HUES6 (cell line): Measurements from ENCODE around the gene NEK11.

Experiments
- H3K27ac ChIP-seq: 2 replicates; pipeline ENCODE4 v1.7.0; 2013; ENCODE audit warnings: low read depth, mild to moderate bottlenecking, low read length, inconsistent platforms
- H3K27me3 ChIP-seq: 2 replicates; pipeline ENCODE4 v1.6.1; 2013; ENCODE audit warnings: low read length; ENCODE audit not compliant: control insufficient read depth, insufficient read depth
- H3K36me3 ChIP-seq: 2 replicates; pipeline ENCODE4 v1.6.1; 2013; ENCODE audit warnings: low read length; ENCODE audit not compliant: control insufficient read depth, insufficient read depth
- H3K4me1 ChIP-seq: 2 replicates; pipeline ENCODE4 v1.6.1; 2013; ENCODE audit warnings: low read length; ENCODE audit not compliant: control insufficient read depth, insufficient read depth
- H3K4me3 ChIP-seq: 2 replicates; pipeline ENCODE4 v1.5.1; 2013; ENCODE audit warnings: low read depth, low read length
- H3K9ac ChIP-seq: one replicate; pipeline ENCODE4 v1.6.1; 2013; ENCODE audit warnings: mild to moderate bottlenecking, low read length
- H3K9me3 ChIP-seq: 2 replicates; pipeline ENCODE4 v1.6.1; 2013; ENCODE audit warnings: low read depth, low read length; ENCODE audit not compliant: control insufficient read depth, insufficient read depth

The NEK11 gene

DNA sequence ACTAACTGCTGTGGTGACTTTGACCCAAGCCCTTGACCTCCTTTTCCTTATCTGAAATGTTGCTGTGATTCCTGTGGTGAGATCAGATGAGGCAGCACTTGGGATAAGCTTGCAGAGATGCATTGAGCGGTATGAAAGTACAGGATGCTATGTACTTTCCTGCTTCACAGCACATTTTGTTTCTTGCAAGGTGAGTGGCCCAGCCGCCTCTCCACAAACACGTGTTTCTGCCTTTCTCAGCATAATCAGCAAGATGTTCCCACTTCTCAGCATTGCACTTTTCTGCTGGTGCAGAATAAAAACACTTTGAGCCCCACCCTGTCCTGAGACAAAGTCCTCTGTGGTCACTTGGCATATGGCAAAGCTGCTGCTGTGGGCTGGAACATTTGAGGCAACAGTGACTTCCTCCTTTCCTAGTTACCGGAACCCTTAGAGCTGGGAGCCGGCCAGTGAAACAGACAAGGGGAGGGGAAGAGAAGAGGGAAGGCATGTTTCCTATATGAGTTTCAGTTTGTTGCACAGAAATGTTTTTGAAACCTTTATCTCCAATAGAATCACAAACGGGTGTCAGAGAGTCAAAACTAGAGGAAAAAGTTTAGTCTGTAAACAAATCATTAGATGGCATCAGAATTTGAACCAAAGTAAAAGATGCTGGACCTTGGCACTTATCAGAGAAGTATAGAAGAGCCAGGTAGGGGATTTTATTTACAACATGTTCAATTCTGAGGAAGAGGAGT is 359.9 kb downstream of the NEK11 start:
- H3K9ac ChIP-seq, result no peak overlapping the region
- peaks cover 34% of the 10 kb centered on the region for H3K36me3 ChIP-seq
- H3K9me3 ChIP-seq, result no peaks in the 10 kb centered on the region
- H3K4me1 ChIP-seq, result no peaks in the 10 kb centered on the region
- H3K27me3 ChIP-seq, result no peaks in the 10 kb centered on the region
- no peak overlapping the region for H3K4me3 ChIP-seq
- no peak overlapping the region for H3K27ac ChIP-seq

DNA sequence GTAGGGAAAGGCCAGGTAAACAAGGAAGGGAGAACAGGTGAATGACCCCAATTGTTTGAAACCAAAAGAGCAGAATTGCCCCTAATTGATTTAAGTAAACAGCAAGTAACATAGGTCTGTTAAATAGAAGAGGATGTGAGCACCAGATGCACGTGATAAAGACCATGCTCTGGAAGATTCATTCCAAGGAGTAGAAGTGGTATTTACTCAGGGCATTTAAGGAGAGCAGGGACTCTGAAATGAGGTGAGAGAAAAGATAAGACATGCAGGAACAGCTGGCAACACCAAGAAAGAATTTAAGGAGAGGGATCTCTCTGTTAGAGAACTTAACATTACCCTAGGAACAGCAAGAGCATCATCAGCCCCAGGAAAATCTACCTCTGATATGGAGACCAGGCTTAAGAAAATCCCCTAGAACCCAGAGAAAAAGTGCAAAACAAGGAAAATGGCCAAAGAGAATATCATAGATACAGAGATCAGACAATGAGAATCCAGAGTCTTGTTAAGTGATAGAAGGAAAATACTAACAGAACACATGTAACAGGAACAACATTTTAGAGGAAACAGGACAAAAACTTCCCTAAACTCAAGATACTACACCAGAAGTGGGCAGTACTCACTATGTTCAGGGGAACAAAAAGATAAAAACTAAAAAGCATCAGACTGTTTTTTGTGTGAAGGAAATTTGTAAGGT is 361.3 kb downstream of the NEK11 start:
- Histone ChIP-seq H3K27ac (no peak overlapping the region), H3K9ac (no peak overlapping the region), H3K4me1 (no peaks in the 10 kb centered on the region), H3K36me3 (peaks cover 34% of the 10 kb centered on the region), H3K4me3 (no peak overlapping the region), H3K9me3 (no peaks in the 10 kb centered on the region), H3K27me3 (no peaks in the 10 kb centered on the region)

DNA sequence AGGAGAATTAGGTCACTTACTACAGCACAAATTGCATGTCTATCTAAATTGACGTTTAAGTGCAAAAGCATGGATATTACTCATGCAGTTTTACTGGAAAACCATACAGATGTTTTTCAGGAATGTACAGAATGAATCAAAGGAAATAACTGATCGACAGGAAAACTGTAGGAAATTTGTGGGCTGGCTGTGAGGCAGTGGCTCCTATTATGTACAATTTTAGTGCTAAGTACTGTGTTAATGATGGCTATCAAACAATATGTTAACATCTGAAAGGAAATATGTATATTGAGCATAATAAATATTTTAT is 361.8 kb downstream of the NEK11 start:
- H3K36me3 ChIP-seq, result peaks cover 31% of the 10 kb centered on the region
- H3K4me1 ChIP-seq, result no peaks in the 10 kb centered on the region
- no peaks in the 10 kb centered on the region for H3K9me3 ChIP-seq

DNA sequence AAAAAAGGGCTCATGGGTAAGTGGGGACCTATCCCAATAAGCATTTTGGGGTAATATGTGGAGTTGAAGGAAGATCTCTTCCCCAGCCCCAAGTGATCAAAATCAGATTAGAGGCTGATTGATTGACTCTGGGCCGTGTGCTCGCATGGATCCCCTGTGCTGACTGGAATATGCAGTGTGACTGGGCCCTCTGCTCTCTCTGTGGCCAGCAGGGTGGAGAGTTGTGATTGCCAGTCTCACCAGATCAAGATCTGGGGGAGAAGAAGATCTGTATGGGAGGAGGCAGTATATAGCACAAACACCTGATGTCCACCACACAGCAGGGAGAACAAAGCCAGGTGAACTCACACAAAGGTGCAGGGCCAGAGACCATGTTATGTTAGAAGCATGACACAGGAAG is 363.7 kb downstream of the NEK11 start:
- peaks cover 13% of the 10 kb centered on the region for H3K36me3 ChIP-seq
- no peaks in the 10 kb centered on the region for H3K9me3 ChIP-seq
- H3K9ac ChIP-seq, result no peak overlapping the region
- no peaks in the 10 kb centered on the region for H3K27me3 ChIP-seq
- no peak overlapping the region for H3K27ac ChIP-seq
- no peaks in the 10 kb centered on the region for H3K4me1 ChIP-seq
- no peak overlapping the region for H3K4me3 ChIP-seq

More for the DNA sequence above, 361.8 kb downstream of the NEK11 start:
- Histone ChIP-seq H3K9ac (no peak overlapping the region), H3K27ac (no peak overlapping the region), H3K27me3 (no peaks in the 10 kb centered on the region), H3K4me3 (no peak overlapping the region)

DNA sequence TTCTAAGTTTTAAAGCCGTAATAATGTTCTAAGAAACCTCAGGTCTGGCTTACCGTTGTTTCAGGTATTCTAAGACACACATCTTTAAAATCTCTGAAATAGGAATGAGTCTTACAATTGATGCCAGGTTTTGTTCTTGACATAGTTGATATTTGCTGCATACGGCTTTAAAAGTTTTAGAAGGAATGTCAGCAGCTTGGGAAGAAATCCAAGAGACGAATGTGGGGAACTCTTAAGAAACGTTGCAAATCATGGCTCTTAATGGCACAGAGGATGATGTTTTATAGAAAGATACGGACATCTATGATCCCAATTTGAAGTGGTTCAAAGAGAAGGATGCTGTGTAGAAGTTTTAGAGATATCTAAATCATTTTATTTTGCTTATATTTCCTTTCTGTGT is 366.4 kb downstream of the NEK11 start:
- Histone ChIP-seq H3K9ac (no peak overlapping the region), H3K27me3 (no peaks in the 10 kb centered on the region), H3K36me3 (no peaks in the 10 kb centered on the region), H3K9me3 (no peaks in the 10 kb centered on the region), H3K27ac (no peak overlapping the region), H3K4me3 (no peak overlapping the region), H3K4me1 (no peaks in the 10 kb centered on the region)

DNA sequence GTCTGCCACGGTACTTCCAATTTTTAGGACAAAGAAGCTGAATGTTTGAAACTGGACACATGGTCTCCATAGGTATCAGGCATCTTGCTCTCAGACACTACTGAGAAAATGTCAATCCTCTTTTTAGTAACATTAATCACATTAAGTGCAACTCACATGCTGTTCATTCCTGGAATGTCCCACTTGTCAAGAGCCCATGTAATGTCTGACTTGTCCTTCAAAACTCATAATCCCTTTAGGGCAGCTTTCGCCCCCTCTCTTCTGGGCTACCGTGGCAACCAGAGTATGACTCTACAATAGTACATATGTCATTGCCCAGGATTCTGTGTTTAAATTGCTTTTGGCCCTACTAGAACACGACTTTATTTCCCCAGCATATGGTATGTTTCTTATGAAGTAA is 367.2 kb downstream of the NEK11 start:
- no peaks in the 10 kb centered on the region for H3K36me3 ChIP-seq
- no peaks in the 10 kb centered on the region for H3K9me3 ChIP-seq
- no peaks in the 10 kb centered on the region for H3K27me3 ChIP-seq
- H3K4me1 ChIP-seq, result no peaks in the 10 kb centered on the region
- H3K9ac ChIP-seq, result no peak overlapping the region
- H3K4me3 ChIP-seq, result no peak overlapping the region
- no peak overlapping the region for H3K27ac ChIP-seq

DNA sequence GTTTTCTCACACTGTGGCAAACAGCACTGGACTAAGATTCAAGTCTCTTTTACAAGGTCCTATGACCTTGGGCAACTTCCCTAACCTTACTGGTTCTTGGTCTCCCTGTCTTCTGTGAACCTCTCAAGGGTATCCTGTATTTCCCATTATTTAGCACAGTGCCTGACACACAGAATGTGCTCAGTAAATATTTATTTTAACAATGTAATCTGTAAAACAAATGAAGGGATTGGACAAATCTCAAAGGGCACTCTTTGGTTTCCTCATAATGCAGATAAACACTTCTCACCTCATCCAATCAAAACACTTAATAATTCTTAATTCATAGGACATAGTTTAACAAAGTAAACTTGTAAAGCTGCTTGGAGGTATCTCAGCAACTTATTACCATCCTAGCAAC is 367.7 kb downstream of the NEK11 start:
- no peaks in the 10 kb centered on the region for H3K27me3 ChIP-seq
- H3K9me3 ChIP-seq, result no peaks in the 10 kb centered on the region
- H3K36me3 ChIP-seq, result no peaks in the 10 kb centered on the region
- H3K9ac ChIP-seq, result no peak overlapping the region
- no peak overlapping the region for H3K4me3 ChIP-seq
- no peaks in the 10 kb centered on the region for H3K4me1 ChIP-seq
- H3K27ac ChIP-seq, result no peak overlapping the region

DNA sequence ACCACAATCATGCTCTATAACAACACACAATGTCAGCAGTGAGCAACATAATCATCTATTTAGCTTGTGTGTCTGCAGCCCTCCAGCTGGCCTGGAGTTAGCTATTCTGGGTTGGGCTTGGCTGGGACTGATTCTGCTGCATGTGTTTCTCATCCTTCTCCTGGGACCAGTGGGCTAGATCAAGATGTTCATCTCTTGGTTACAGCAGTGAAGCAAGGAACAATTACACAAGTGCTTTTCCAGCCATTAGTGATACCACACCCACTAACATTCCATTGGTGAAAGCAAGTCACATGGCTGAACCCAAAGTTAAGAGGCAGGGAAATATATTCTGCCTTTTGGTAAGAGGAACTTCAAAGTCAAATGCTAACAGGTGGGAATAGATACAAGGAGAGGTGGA is 369.5 kb downstream of the NEK11 start:
- Histone ChIP-seq H3K9me3 (no peaks in the 10 kb centered on the region), H3K4me3 (no peak overlapping the region), H3K27me3 (no peaks in the 10 kb centered on the region), H3K4me1 (no peaks in the 10 kb centered on the region), H3K9ac (no peak overlapping the region), H3K27ac (no peak overlapping the region), H3K36me3 (no peaks in the 10 kb centered on the region)

DNA sequence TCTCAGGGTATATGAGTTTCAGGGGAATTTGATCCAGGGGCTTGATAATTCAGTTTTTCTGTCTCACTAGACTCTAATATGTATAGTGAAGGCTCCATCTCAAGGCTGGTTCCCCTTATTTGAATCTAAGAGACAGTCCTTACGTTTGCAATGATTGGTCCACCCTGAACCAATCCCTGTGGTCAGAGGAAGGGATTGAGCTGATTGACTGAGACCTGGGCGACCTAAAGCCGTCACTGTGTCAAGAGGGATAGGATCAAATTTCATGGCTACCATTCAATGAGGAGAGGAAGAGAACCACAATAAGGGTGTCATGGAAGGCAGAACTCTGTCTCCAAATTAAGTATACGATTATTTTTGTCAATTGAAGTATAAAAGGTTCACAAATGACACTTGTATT is 371.2 kb downstream of the NEK11 start:
- H3K27ac ChIP-seq, result no peak overlapping the region
- no peaks in the 10 kb centered on the region for H3K36me3 ChIP-seq
- H3K4me1 ChIP-seq, result no peaks in the 10 kb centered on the region
- no peak overlapping the region for H3K4me3 ChIP-seq
- H3K9ac ChIP-seq, result no peak overlapping the region
- no peaks in the 10 kb centered on the region for H3K27me3 ChIP-seq
- no peaks in the 10 kb centered on the region for H3K9me3 ChIP-seq
